Activated T-cell treated with anti-CD3 and anti-CD28 coated beads, Interleukin-2, amount 50 U/mL, for 1 hour (primary cell): Measurements from ENCODE around the gene CCDC93.

ENCODE experiments used
- DNase-seq: peaks from one replicate; pipeline ENCODE4 v3.0.0-alpha.2; 2020

The CCDC93 gene

GRCh38 chr2:117985092-117985491 lies 28.8 kb downstream of the CCDC93 start:
- no peak for DNase-seq

GRCh38 chr2:117984208-117984607 lies 29.7 kb downstream of the CCDC93 start:
- DNase-seq, result no peak

GRCh38 chr2:117983040-117983439 lies 30.8 kb downstream of the CCDC93 start:
- no peak for DNase-seq

- DNase-seq, result no peak
Measured at GRCh38 chr2:117982376-117983033, 31.4 kb downstream of the CCDC93 start.

GRCh38 chr2:117981810-117982209 lies 32.1 kb downstream of the CCDC93 start:
- DNase-seq, result no peak

GRCh38 chr2:117980783-117981676 lies 32.8 kb downstream of the CCDC93 start:
- DNase-seq, result no peak

- DNase-seq, result no peak
Measured at GRCh38 chr2:117979911-117980701, 33.8 kb downstream of the CCDC93 start.

GRCh38 chr2:117977696-117978095 lies 36.2 kb downstream of the CCDC93 start:
- DNase-seq, result no peak

GRCh38 chr2:117976581-117976980 lies 37.3 kb downstream of the CCDC93 start:
- DNase-seq, result no peak

GRCh38 chr2:117973498-117974082 lies 40.3 kb downstream of the CCDC93 start:
- no peak for DNase-seq

- no peak for DNase-seq
Measured at GRCh38 chr2:117972476-117973123, 41.3 kb downstream of the CCDC93 start.

- no peak for DNase-seq
Measured at GRCh38 chr2:117968722-117969121, 45.1 kb downstream of the CCDC93 start.

GRCh38 chr2:117967977-117968718 lies 45.7 kb downstream of the CCDC93 start:
- no peak for DNase-seq

GRCh38 chr2:117963446-117963845 lies 50.4 kb downstream of the CCDC93 start:
- DNase-seq, result no peak

- DNase-seq, result no peak
Measured at GRCh38 chr2:117961201-117961600, 52.7 kb downstream of the CCDC93 start.

GRCh38 chr2:117960231-117960630 lies 53.6 kb downstream of the CCDC93 start:
- DNase-seq, result no peak

- no peak for DNase-seq
Measured at GRCh38 chr2:117958186-117958585, 55.7 kb downstream of the CCDC93 start.

- DNase-seq, result no peak
Measured at GRCh38 chr2:117957616-117958015, 56.3 kb downstream of the CCDC93 start.

- DNase-seq, result no peak
Measured at GRCh38 chr2:117956036-117956796, 57.7 kb downstream of the CCDC93 start.

GRCh38 chr2:117953231-117953630 lies 60.6 kb downstream of the CCDC93 start:
- DNase-seq, result no peak

GRCh38 chr2:117952701-117953100 lies 61.2 kb downstream of the CCDC93 start:
- no peak for DNase-seq
